GM23338 (cell line): ENCODE measurements around the gene MLLT3. TPM values are rescaled to one million over a fixed set of nuclear protein-coding genes. Genes with fewer than 3 reads are reported as not detected.

Experiments used
- ATAC-seq: fragments of 200-7000 bp; cut with Tn5 transposase; 3 replicates; pipeline ENCODE4 v1.9.1; 2020
- DNase-seq: peaks from one replicate; pipeline ENCODE4 v3.0.0-alpha.2; 2015; ENCODE audit warnings: low spot score
- H2AFZ ChIP-seq: fragments of 200-600 bp; sonication (generic); 2 replicates; pipeline ENCODE4 v1.8.0; 2016; ENCODE audit warnings: antibody characterized with exemption, mild to moderate bottlenecking, moderate library complexity
- H3F3A ChIP-seq: fragments of 200-600 bp; sonication (generic); replicated peaks from 2 replicates; pipeline ENCODE4 v1.8.0; 2017; ENCODE audit warnings: antibody characterized with exemption, mixed run types, low read depth
- H3K27ac ChIP-seq: fragments of 200-600 bp; sonication (generic); 2 replicates; pipeline ENCODE4 v1.6.1; 2016; ENCODE audit warnings: low read depth
- H3K27me3 ChIP-seq: fragments of 200-600 bp; sonication (generic); 2 replicates; pipeline ENCODE4 v1.8.0; 2016; ENCODE audit warnings: mild to moderate bottlenecking, mixed run types, moderate library complexity; ENCODE audit not compliant: insufficient read depth
- H3K36me3 ChIP-seq: fragments of 200-600 bp; sonication (generic); 2 replicates; pipeline ENCODE4 v1.8.0; 2016; ENCODE audit warnings: mild to moderate bottlenecking; ENCODE audit not compliant: insufficient read depth
- H3K4me1 ChIP-seq: fragments of 200-600 bp; sonication (generic); 2 replicates; pipeline ENCODE4 v1.8.0; 2016; ENCODE audit warnings: mild to moderate bottlenecking, moderate library complexity; ENCODE audit not compliant: insufficient read depth
- H3K4me2 ChIP-seq: fragments of 200-600 bp; sonication (generic); 2 replicates; pipeline ENCODE4 v1.7.1; 2017; ENCODE audit warnings: mixed run types
- H3K4me3 ChIP-seq: fragments of 200-600 bp; sonication (generic); 2 replicates; pipeline ENCODE4 v1.6.1; 2016; ENCODE audit warnings: mixed run types
- H3K79me2 ChIP-seq: fragments of 200-600 bp; sonication (generic); replicated peaks from 2 replicates; pipeline ENCODE4 v1.8.0; 2017; ENCODE audit warnings: mild to moderate bottlenecking; ENCODE audit not compliant: insufficient read depth
- H3K9me2 ChIP-seq: fragments of 200-600 bp; sonication (generic); 2 replicates; pipeline ENCODE4 v1.8.0; 2017; ENCODE audit not compliant: insufficient read depth
- H4K20me1 ChIP-seq: fragments of 200-600 bp; sonication (generic); replicated peaks from 2 replicates; pipeline ENCODE4 v1.8.0; 2017; ENCODE audit warnings: mild to moderate bottlenecking; ENCODE audit not compliant: insufficient read depth
- H3K27ac Mint-ChIP-seq: 2 replicates; pipeline ENCODE4 v1.8.0; 2020; ENCODE audit warnings: inconsistent platforms, mild to moderate bottlenecking, moderate library complexity, mixed read lengths
- H3K27me3 Mint-ChIP-seq: 3 replicates; pipeline ENCODE4 v1.8.0; 2022; ENCODE audit warnings: low read depth, mild to moderate bottlenecking, moderate library complexity, mixed read lengths, inconsistent platforms; ENCODE audit not compliant: insufficient read depth, poor library complexity
- H3K36me3 Mint-ChIP-seq: 3 replicates; pipeline ENCODE4 v1.8.0; 2021; ENCODE audit warnings: low read depth, mild to moderate bottlenecking, inconsistent platforms, moderate library complexity, mixed read lengths
- H3K4me1 Mint-ChIP-seq: 3 replicates; pipeline ENCODE4 v1.8.0; 2020; ENCODE audit warnings: mild to moderate bottlenecking, inconsistent platforms, mixed read lengths
- H3K4me3 Mint-ChIP-seq: 3 replicates; pipeline ENCODE4 v1.8.0; 2021; ENCODE audit warnings: moderate library complexity, mild to moderate bottlenecking, inconsistent platforms, mixed read lengths
- H3K9me3 Mint-ChIP-seq: 3 replicates; pipeline ENCODE4 v1.8.0; 2020; ENCODE audit warnings: moderate library complexity, mild to moderate bottlenecking, inconsistent platforms, mixed read lengths
- CREB1 ChIP-seq: fragments of 250-450 bp; sonication (Bioruptor Pico); IDR thresholded peaks from 2 replicates; pipeline ENCODE4 v1.5.0; 2020; ENCODE audit warnings: low read depth, mild to moderate bottlenecking, moderate library complexity
- CTCF ChIP-seq, 2 experiments: fragments of 200-600 bp in 1 of 2; sonication (generic) in 1 of 2; conservative IDR thresholded peaks; 2 replicates each; pipeline versions ENCODE4 v1.5.1 to v1.6.1; 2016 to 2017; ENCODE audit warnings: antibody characterized with exemption in 2 of 2, low read depth in 2 of 2, mild to moderate bottlenecking in 2 of 2, moderate library complexity in 1 of 2
- ETS1 ChIP-seq: IDR thresholded peaks from 2 replicates; pipeline ENCODE4 v1.6.1; 2016; ENCODE audit warnings: antibody characterized with exemption
- EZH2 ChIP-seq: fragments of 200-600 bp; sonication (generic); IDR thresholded peaks from one replicate; pipeline ENCODE4 v1.8.0; 2017; ENCODE audit warnings: antibody characterized with exemption, mild to moderate bottlenecking, low read depth; ENCODE audit not compliant: unreplicated experiment
- EZH2phosphoT487 ChIP-seq: fragments of 200-600 bp; sonication (generic); IDR thresholded peaks from one replicate; pipeline ENCODE4 v1.8.1; 2018; ENCODE audit warnings: antibody characterized with exemption; ENCODE audit not compliant: unreplicated experiment
- JUNB ChIP-seq: IDR thresholded peaks from one replicate; pipeline ENCODE4 v1.6.1; 2016; ENCODE audit warnings: antibody characterized with exemption; ENCODE audit not compliant: unreplicated experiment
- NANOG ChIP-seq: IDR thresholded peaks from 2 replicates; pipeline ENCODE4 v1.6.1; 2016; ENCODE audit warnings: antibody characterized with exemption, borderline replicate concordance
- POLR2AphosphoS5 ChIP-seq: IDR thresholded peaks from 2 replicates; pipeline ENCODE4 v1.6.1; 2016; ENCODE audit warnings: antibody characterized with exemption, low read depth
- REST ChIP-seq: IDR thresholded peaks from one replicate; pipeline ENCODE4 v1.6.1; 2018; ENCODE audit warnings: antibody characterized with exemption; ENCODE audit not compliant: unreplicated experiment
- STAT1 ChIP-seq: IDR thresholded peaks from one replicate; pipeline ENCODE4 v1.6.1; 2016; ENCODE audit warnings: antibody characterized with exemption; ENCODE audit not compliant: unreplicated experiment
- ZNF114 ChIP-seq: fragments of 250-450 bp; sonication (Bioruptor Pico); IDR thresholded peaks from 2 replicates; pipeline ENCODE4 v1.5.0; 2020; ENCODE audit warnings: mild to moderate bottlenecking, moderate library complexity
- ZNF331 ChIP-seq: fragments of 250-450 bp; sonication (Bioruptor Pico); IDR thresholded peaks from 2 replicates; pipeline ENCODE4 v1.5.0; 2020; ENCODE audit warnings: low read depth, mild to moderate bottlenecking, moderate library complexity
- ZNF462 ChIP-seq: fragments of 250-450 bp; sonication (Bioruptor Pico); IDR thresholded peaks from 2 replicates; pipeline ENCODE4 v1.5.0; 2020; ENCODE audit warnings: mild to moderate bottlenecking, moderate library complexity
- polyA plus RNA-seq: library from polyadenylated mRNA; unstranded; fragments of >200 nt; fragmentation: Nextera tagmentation; extraction: Ambion mirVana; gene quantifications from 2 replicates; pipeline ENCODE4 v1.2.1, GENCODE V29; 2016
- total RNA-seq: library from RNA; depleted of rRNA; stranded (reverse); fragments of >200 nt; shearing (Covaris generic); gene quantifications from 2 replicates; pipeline ENCODE4 v1.2.3, GENCODE V29; 2014

MLLT3 gene
- total and polyA plus RNA-seq, 2 experiments from 2014 or later: 7.5 to 9.5 TPM

- TF ChIP-seq ZNF462 (CRISPR knock-in tag) (no peak), EZH2 (no peak)
These were observed 51.5 kb downstream of the MLLT3 start (continued) for GRCh38 chr9:20570756-20571155.

GRCh38 chr9:20570087-20570486, 52.2 kb downstream of the MLLT3 start:
- H3K9me2 ChIP-seq: no peaks in the 10 kb centered on the region
- no peaks in the 10 kb centered on the region for H3K79me2 ChIP-seq
- no peak overlapping the region for H3K4me2 ChIP-seq
- no peaks in the 10 kb centered on the region for H3K4me1 ChIP-seq
- ATAC-seq (no peak), DNase-seq (no peak)
- H3F3A ChIP-seq: no peaks in the 10 kb centered on the region
- H2AFZ ChIP-seq: no peak overlapping the region
- H3K27me3 ChIP-seq: no peaks in the 10 kb centered on the region
- H3K4me3 ChIP-seq: no peak overlapping the region
- H3K4me3 Mint-ChIP-seq: no peak overlapping the region
- H3K9me3 Mint-ChIP-seq: no peaks in the 10 kb centered on the region
- no peaks in the 10 kb centered on the region for H3K4me1 Mint-ChIP-seq
- no peaks in the 10 kb centered on the region for H3K36me3 ChIP-seq
- H4K20me1 ChIP-seq: no peaks in the 10 kb centered on the region
- no peaks in the 10 kb centered on the region for H3K36me3 Mint-ChIP-seq
- no peaks in the 10 kb centered on the region for H3K27me3 Mint-ChIP-seq
- H3K27ac ChIP-seq: no peak overlapping the region
- no peak overlapping the region for H3K27ac Mint-ChIP-seq
- TF ChIP-seq CTCF (conservative IDR thresholded peaks at IDR 0.05; ENCODE audit: low read depth in 2 of 2) (no peak), ZNF114 (no peak), STAT1 (no peak), POLR2AphosphoS5 (no peak), EZH2 (no peak), ETS1 (no peak), ZNF331 (no peak), REST (no peak), CREB1 (no peak), NANOG (no peak), EZH2phosphoT487 (no peak), JUNB (no peak)
